GM19025 (cell line): Measurements from ENCODE around the gene CD24.
A peak's percentile ranks its signal among the peaks of the same experiment; 100 is the strongest.
"Not testable (repeated sequence)": the region's sequence is repeated elsewhere in the genome, so short reads cannot be mapped to it uniquely, and the experiment has no call there.

ENCODE experiments used
- ATAC-seq: cut with Tn5 transposase; IDR thresholded peaks from one replicate; pipeline ENCODE4 v1.9.1; 2021; ENCODE audit warnings: mild to moderate bottlenecking, low read depth, moderate library complexity; ENCODE audit not compliant: unreplicated experiment

CD24 gene

DNA sequence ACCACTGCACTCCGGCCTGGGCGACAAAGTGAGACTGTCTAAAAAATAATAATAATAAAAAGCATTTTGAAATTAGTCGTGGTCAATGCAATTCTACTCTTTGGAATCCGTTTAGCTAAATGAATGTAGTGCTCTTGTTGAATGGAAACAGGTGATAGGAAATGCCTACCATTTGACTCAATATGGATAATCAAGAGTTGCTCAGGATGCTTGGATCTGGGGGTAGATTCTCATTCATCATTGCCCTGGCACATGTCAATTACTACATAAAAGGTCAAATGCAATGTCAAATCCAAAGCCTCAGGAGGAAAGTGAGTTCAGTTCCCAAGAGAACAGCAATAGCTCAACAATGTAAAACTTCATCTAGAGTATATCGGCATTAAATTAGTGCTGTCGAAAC, 3.8 kb downstream of the CD24 start:
- not testable (repeated sequence) for ATAC-seq

DNA sequence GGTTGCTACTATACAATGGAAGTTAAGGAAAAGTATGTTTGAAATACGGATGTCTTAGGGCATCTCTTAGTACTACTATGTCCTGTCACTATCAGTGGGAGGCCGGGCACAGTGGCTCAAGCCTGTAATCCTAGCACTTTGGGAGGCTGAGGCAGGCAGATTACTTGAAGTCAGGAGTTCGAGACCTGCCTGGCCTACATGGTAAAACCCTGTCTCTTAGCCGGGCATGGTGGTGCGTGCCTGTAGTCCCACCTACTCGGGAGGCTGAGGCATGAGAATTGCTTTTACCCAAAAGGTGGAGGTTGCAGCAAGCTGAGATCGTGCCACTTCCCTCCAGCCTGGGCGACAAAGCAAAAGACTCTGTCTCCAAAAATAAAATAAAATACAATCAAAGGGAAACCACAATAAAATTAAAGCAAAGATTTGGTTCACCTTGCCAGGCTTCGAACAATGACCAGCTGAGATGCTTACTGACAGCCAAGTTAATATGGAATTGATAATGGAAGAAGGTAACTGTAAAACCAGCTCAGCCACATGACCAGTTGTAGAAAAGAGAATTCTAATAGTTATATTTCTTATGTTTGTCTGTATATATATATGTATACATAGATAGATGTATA, 6.5 kb downstream of the CD24 start:
- no peak for ATAC-seq

- no peak for ATAC-seq
Observed at GRCh38 chr6:106966671-106967640, 7.6 kb downstream of the CD24 start.

GRCh38 chr6:106966229-106966628, 8.3 kb downstream of the CD24 start:
- no peak for ATAC-seq

DNA sequence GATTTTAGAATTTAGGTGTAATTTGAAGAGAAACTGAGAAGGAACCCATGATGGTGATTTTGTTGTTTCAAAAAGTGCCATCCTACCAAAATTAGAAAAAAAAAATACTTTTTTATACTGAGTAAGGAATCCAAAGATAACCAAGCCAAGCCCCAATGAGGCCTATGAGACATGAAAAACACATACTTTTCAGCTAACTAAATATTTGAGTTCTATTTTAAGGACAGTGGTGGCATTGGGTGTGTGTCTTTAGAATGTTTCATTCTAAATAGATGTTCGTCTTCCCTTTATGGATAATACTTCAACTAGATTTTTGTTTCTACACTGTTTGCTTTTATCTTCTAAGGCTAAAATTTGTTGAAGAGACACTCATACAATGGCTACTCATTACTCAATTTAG, 9.6 kb downstream of the CD24 start:
- ATAC-seq, result no peak

DNA sequence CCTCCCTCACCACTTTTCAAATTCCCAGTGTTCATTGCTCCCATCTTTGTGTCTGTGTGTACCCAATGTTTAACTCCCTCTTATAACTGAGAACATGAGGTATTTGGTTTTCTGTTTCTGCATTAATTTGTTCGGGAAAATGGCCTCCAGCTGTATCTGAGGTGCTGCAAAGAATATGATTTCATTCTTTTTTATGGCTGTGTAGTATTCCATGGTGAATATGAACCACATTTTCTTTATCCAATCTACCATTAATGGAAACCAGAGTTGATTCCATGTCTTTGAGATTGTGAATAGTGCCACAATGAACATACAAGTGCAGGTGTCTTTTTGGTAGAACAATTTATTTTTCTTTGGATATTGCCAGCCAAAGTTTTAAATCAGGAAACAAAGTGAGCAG, 10.4 kb downstream of the CD24 start:
- no peak for ATAC-seq

DNA sequence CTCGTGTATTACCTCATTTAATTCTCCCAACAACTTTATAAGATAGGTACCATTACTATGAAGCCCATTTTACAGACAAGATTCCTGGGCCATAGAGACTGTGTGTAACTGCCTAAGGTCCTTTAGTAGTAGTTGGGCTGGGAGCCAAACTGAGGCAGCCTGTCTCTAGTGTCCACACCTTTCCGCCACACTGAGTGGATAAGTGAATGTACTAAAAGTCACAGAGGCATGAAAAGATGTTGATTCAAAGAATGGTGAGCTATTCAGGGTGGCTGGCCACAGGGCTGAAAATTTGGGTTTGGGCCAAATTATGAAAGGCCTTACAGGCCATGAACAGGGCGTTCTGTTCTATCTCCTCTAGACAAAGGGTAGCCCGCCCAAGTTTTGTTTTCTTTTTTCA, 11.0 kb downstream of the CD24 start:
- no peak for ATAC-seq

GRCh38 chr6:106961801-106962200, 12.7 kb downstream of the CD24 start:
- no peak for ATAC-seq

- ATAC-seq, result no peak
Observed at GRCh38 chr6:106961136-106961535, 13.4 kb downstream of the CD24 start.

GRCh38 chr6:106959985-106960384, 14.5 kb downstream of the CD24 start:
- no peak for ATAC-seq

DNA sequence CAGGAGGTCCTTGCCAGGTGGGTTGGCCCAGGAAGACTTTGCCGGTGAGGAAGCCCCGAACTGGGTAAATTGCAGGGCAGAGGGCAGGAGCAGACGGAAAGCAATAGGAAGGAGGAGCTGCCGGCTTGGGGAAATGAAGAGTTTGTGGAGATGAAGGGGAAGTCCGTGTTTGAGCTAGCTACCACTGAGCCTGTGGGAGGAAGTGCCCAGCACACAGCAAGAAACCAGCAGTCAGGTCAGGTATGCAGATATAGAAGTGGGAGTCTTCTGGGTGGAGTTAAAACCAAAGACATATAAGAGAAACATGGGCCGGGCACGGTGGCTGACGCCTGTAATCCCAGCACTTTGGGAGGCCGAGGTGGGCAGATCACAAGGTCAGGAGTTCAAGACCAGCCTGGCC, 34.7 kb downstream of the CD24 start:
- peak; percentile 80 for ATAC-seq

- no peak for ATAC-seq
Observed at GRCh38 chr6:106939208-106939607, 35.3 kb downstream of the CD24 start.

GRCh38 chr6:106927531-106928398, 46.8 kb downstream of the CD24 start:
- no peak for ATAC-seq

- ATAC-seq, result no peak
Observed at GRCh38 chr6:106925948-106926347, 48.6 kb downstream of the CD24 start.

GRCh38 chr6:106924694-106925523, 49.6 kb downstream of the CD24 start:
- no peak for ATAC-seq

DNA sequence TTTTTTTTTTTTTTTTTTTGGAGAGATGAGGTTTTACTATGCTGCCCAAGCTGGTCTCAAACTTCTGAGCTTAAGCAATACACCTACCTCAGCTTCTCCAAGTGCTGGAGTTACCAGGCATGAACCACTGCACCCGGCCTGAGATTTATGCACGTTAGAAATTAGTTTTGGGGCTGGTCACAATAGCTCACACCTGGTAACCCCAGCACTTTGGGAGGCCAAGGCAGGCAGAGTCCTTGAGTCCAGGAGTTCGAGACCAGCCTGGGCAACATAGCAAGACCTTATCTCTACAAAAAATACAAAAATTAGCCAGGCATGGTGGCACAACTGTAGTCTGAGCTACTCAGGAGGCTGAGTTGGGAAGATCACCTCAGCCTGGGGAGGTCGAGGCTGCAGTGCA, 51.9 kb downstream of the CD24 start:
- ATAC-seq, result no peak
